VCaP (cell line): ENCODE results near the gene CSPG4.
"Not testable (repeated sequence)": the region's sequence is repeated elsewhere in the genome, so short reads cannot be mapped to it uniquely, and the experiment has no call there.

Experiments
- H3K27ac ChIP-seq: fragments of 450-650 bp; 2 replicates; pipeline ENCODE4 v1.5.1; 2017
- CTCF ChIP-seq: fragments of 450-650 bp; conservative IDR thresholded peaks from 2 replicates; pipeline ENCODE4 v1.5.1; 2017; ENCODE audit warnings: mild to moderate bottlenecking, moderate library complexity

Gene CSPG4

GRCh38 chr15:75637245-75638009, 75.2 kb downstream of the CSPG4 start:
- H3K27ac ChIP-seq, result peak overlapping the region; percentile 99

DNA sequence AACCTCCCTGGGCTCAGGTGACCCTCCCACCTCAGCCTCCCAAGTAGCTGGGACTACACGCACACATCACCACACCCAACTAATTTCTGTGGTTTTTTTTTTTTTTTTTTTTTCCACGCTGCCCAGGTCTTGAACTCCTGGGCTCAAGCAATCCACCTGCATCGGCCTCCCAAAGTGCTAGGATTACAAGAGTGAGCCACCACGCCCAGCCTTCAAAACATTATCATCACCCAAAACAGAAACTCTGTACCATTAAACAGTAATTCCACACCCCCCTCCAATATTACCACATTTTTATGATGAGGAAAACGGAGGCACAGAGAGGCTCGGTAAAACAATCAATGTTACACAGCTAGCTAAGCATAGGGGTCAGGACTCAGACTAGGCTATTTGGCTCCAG, 76.6 kb downstream of the CSPG4 start:
- no peak overlapping the region for H3K27ac ChIP-seq
- no peak for TF ChIP-seq CTCF

More at GRCh38 chr15:75637245-75638009, 75.2 kb downstream of the CSPG4 start:
- TF ChIP-seq CTCF, result no peak

DNA sequence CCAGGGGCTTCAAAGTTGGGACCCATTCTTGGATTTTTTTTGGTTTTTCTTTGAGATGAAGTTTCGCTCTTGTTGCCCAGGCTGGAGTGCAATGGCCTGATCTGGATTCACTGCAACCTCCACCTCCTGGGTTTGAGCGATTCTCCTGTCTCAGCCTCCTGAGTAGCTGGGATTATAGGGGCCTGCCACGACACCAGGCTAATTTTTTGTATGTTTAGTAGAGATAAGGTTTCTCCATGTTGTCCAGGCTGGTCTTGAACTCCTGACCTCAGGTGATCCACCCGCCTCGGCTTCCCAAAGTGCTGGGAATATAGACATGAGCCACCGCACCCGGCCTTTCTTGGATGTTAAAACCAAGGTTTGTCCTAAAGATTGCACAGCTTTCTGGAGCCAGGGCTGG, 78.7 kb downstream of the CSPG4 start:
- H3K27ac ChIP-seq, result not testable (repeated sequence)

- TF ChIP-seq CTCF, result no peak
- H3K27ac ChIP-seq, result peak overlapping the region; percentile 31
These were observed 80.7 kb downstream of the CSPG4 start for GRCh38 chr15:75631935-75632334.

- peak within 1 kb of the TSS; percentile 66 for H3K27ac ChIP-seq
- no peak for TF ChIP-seq CTCF
These were observed 86.9 kb downstream of the CSPG4 start, which contains the start of gene SNUPN for GRCh38 chr15:75625542-75626347. Gene SNUPN, minus strand, starts transcription at chr15:75625725. Its CDS starts 4,674 bp downstream, at chr15:75621051.
